ENCODE data around the gene NME4. TPM values are rescaled to one million over a fixed set of nuclear protein-coding genes. Genes with fewer than 3 reads are reported as not detected.

NME4 gene
- polyA plus RNA-seq, 1 of the 3 experiments (the other 2 are of a cell fraction), result 509 TPM

- Histone ChIP-seq H3K9me2 (no peaks in the 10 kb centered on the region), H3K9me3 (no peaks in the 10 kb centered on the region), H3K4me3 (ENCODE audit: low read depth in 2 of 2, low read length in 1 of 2) (no peak overlapping the region), H3K4me1 (ENCODE audit: control insufficient read depth in 1 of 2, insufficient read depth in 2 of 2, low read depth in 1 of 2, low read length in 1 of 2) (peaks cover 0 to 4% of the 10 kb centered on the region in 2 experiments; a peak in 1 of 4 replicates), H3K27me3 (ENCODE audit: insufficient read depth) (no peaks in the 10 kb centered on the region), H3K36me3 (replicated peaks in 1 of 2; ENCODE audit: control insufficient read depth in 1 of 2, insufficient read depth in 2 of 2, low read length in 1 of 2) (no peaks in the 10 kb centered on the region), H3K4me2 (no peak overlapping the region), H3F3A (replicated peaks; ENCODE audit: insufficient read depth) (no peaks in the 10 kb centered on the region), H2AFZ (ENCODE audit: low read depth) (no peak overlapping the region), H3K9ac (no peak overlapping the region), H3K27ac (ENCODE audit: low read depth in 2 of 2, low read length in 1 of 2) (no peak overlapping the region), H4K20me1 (ENCODE audit: insufficient read depth) (no peaks in the 10 kb centered on the region), H3K79me2 (ENCODE audit: insufficient read depth) (peaks cover 2% of the 10 kb centered on the region; the same call in 1 of the 2 replicates)
- CTCF ChIA-PET, result interaction anchor here (1.2 kb wide), 3 partner anchors 111 to 291 kb away, joined by 3 read pairs; partner anchors contain the start of gene HBQ1
- no peak for DNase-seq
- WGBS (ENCODE audit: low lambda C conversion rate), result 62% methylated on average over 8 of the region's 12 CpGs
- POLR2A ChIA-PET, result interaction anchor here (0.6 kb wide), 1 partner anchor 9 kb away, joined by 3 read pairs; no protein-coding TSS in a partner anchor
- TF ChIP-seq MEF2A (IDR thresholded peaks at IDR 0.05; ENCODE audit: borderline replicate concordance, low read depth) (no peak), RCOR1 (IDR thresholded peaks at IDR 0.05; ENCODE audit: low read length) (no peak), TAF1 (IDR thresholded peaks at IDR 0.05; ENCODE audit: borderline replicate concordance, low read depth, low read length) (no peak)
Measured at GRCh38 chr16:356741-357140, 40.3 kb upstream of the NME4 start.

GRCh38 chr16:359067-359763, 37.8 kb upstream of the NME4 start:
- DNase-seq, result no peak
- no peak overlapping the region for H3K4me3 ChIP-seq (ENCODE audit: low read depth in 2 of 2, low read length in 1 of 2)

GRCh38 chr16:359871-360697, 36.9 kb upstream of the NME4 start:
- H3K27me3 ChIP-seq (ENCODE audit: insufficient read depth), result no peaks in the 10 kb centered on the region
- no peaks in the 10 kb centered on the region for H3F3A ChIP-seq (replicated peaks; ENCODE audit: insufficient read depth)
- DNase-seq, result no peak
- no peak overlapping the region for H3K4me3 ChIP-seq (ENCODE audit: low read depth in 2 of 2, low read length in 1 of 2)
- no peaks in the 10 kb centered on the region for H3K36me3 ChIP-seq (replicated peaks in 1 of 2; ENCODE audit: control insufficient read depth in 1 of 2, insufficient read depth in 2 of 2, low read length in 1 of 2)
- H3K4me2 ChIP-seq, result no peak overlapping the region
- no peaks in the 10 kb centered on the region for H3K9me2 ChIP-seq
- 86% methylated on average over 42 of the region's 47 CpGs for WGBS (ENCODE audit: low lambda C conversion rate)
- CTCF ChIA-PET, result interaction anchor here (0.6 to 4.8 kb wide), 4 partner anchors 169 to 697 kb away, joined by 3 to 74 read pairs (median 20); partner anchors contain the start of gene HBQ1
- H3K4me1 ChIP-seq (ENCODE audit: control insufficient read depth in 1 of 2, insufficient read depth in 2 of 2, low read depth in 1 of 2, low read length in 1 of 2), result peaks cover 0 to 18% of the 10 kb centered on the region in 2 experiments; a peak in 1 of 4 replicates
- H3K79me2 ChIP-seq (ENCODE audit: insufficient read depth), result no peaks in the 10 kb centered on the region
- H3K9ac ChIP-seq, result no peak overlapping the region
- no peak overlapping the region for H2AFZ ChIP-seq (ENCODE audit: low read depth)
- no peak overlapping the region for H3K27ac ChIP-seq (ENCODE audit: low read depth in 2 of 2, low read length in 1 of 2)
- H3K9me3 ChIP-seq, result no peaks in the 10 kb centered on the region
- POLR2A ChIA-PET, result no interaction called here
- TF ChIP-seq FOXM1 (IDR thresholded peaks at IDR 0.05; ENCODE audit: low read depth), result no peak
- no peak for TF ChIP-seq NRF1 (IDR thresholded peaks at IDR 0.05; ENCODE audit: low read depth, low read length)
- no peak for TF ChIP-seq MXI1 (IDR thresholded peaks at IDR 0.05; ENCODE audit: low read depth, low read length)
- no peak for TF ChIP-seq POLR2AphosphoS5 (IDR thresholded peaks at IDR 0.05; ENCODE audit: low read depth, low read length)
- TF ChIP-seq YY1 (IDR thresholded peaks at IDR 0.05; ENCODE audit: low read depth), result no peak
- no peak for TF ChIP-seq JUND (IDR thresholded peaks at IDR 0.05)
- TF ChIP-seq USF2 (IDR thresholded peaks at IDR 0.05; ENCODE audit: borderline replicate concordance, low read depth, low read length), result no peak
- TF ChIP-seq USF1 (IDR thresholded peaks at IDR 0.05; ENCODE audit: borderline replicate concordance, low read depth), result no peak
- no peaks in the 10 kb centered on the region for H4K20me1 ChIP-seq (ENCODE audit: insufficient read depth)

More at GRCh38 chr16:359067-359763, 37.8 kb upstream of the NME4 start:
- Histone ChIP-seq H3K9me2 (no peaks in the 10 kb centered on the region), H2AFZ (ENCODE audit: low read depth) (no peak overlapping the region), H3K36me3 (replicated peaks in 1 of 2; ENCODE audit: control insufficient read depth in 1 of 2, insufficient read depth in 2 of 2, low read length in 1 of 2) (no peaks in the 10 kb centered on the region), H3F3A (replicated peaks; ENCODE audit: insufficient read depth) (no peaks in the 10 kb centered on the region), H3K4me1 (ENCODE audit: control insufficient read depth in 1 of 2, insufficient read depth in 2 of 2, low read depth in 1 of 2, low read length in 1 of 2) (peaks cover 0 to 15% of the 10 kb centered on the region in 2 experiments; a peak in 1 of 4 replicates), H3K4me2 (no peak overlapping the region), H3K9ac (no peak overlapping the region), H3K79me2 (ENCODE audit: insufficient read depth) (no peaks in the 10 kb centered on the region), H4K20me1 (ENCODE audit: insufficient read depth) (no peaks in the 10 kb centered on the region), H3K27ac (ENCODE audit: low read depth in 2 of 2, low read length in 1 of 2) (no peak overlapping the region), H3K9me3 (no peaks in the 10 kb centered on the region), H3K27me3 (ENCODE audit: insufficient read depth) (no peaks in the 10 kb centered on the region)
- TF ChIP-seq FOSL2 (IDR thresholded peaks at IDR 0.05; ENCODE audit: borderline replicate concordance, low read depth), result no peak
- 92% methylated on average over 6 of the region's 19 CpGs for WGBS (ENCODE audit: low lambda C conversion rate)
- ChIA-PET CTCF (interaction anchor here (1.0 kb wide), 1 partner anchor 8 kb away, joined by 3 read pairs; no protein-coding TSS in a partner anchor), POLR2A (no interaction called here)
